Measurements from ENCODE around the gene HOXA2.

The HOXA2 gene

GRCh38 chr7:27096768-27097514 is 5.5 kb downstream of the HOXA2 start:
- peaks cover 74% of the 10 kb centered on the region for H3K27me3 ChIP-seq (ENCODE audit: insufficient read depth, low read length, poor library complexity)
- H4K5ac ChIP-seq (ENCODE audit: low read length): no peak overlapping the region
- H3K36me3 ChIP-seq (ENCODE audit: control insufficient read depth, insufficient read depth, low read length): no peaks in the 10 kb centered on the region
- no peak overlapping the region for H4K8ac ChIP-seq (ENCODE audit: low read depth, low read length)
- no CpG with 5 or more reads among the region's 41 CpGs for WGBS (ENCODE audit: extremely low coverage, insufficient coverage, low lambda C conversion rate)
- no peak overlapping the region for H3K18ac ChIP-seq (ENCODE audit: low read length)
- H3K4me3 ChIP-seq (ENCODE audit: low read length): peak overlapping the region; percentile 13
- no peaks in the 10 kb centered on the region for H3K79me2 ChIP-seq (ENCODE audit: control insufficient read depth, insufficient read depth, low read length)
- H2BK15ac ChIP-seq (replicated peaks; ENCODE audit: low read depth): no peak overlapping the region
- no peak overlapping the region for H2BK5ac ChIP-seq (ENCODE audit: low read length)
- H3K23ac ChIP-seq (ENCODE audit: low read length): no peak overlapping the region
- H3K4me2 ChIP-seq (ENCODE audit: low read length): peak overlapping the region; percentile 87
- no peak overlapping the region for H2AK5ac ChIP-seq (ENCODE audit: low read length)
- peaks cover 7% of the 10 kb centered on the region for H3K4me1 ChIP-seq (ENCODE audit: control insufficient read depth, low read depth, low read length)
- peak overlapping the region; percentile 78 for H3K56ac ChIP-seq (ENCODE audit: low read length)
- H3K4ac ChIP-seq (ENCODE audit: low read depth, low read length): no peak overlapping the region
- no peak overlapping the region for H3K27ac ChIP-seq (ENCODE audit: low read depth, low read length)
- no peaks in the 10 kb centered on the region for H3K79me1 ChIP-seq (ENCODE audit: low read length)
- no peak overlapping the region for H2BK120ac ChIP-seq (ENCODE audit: low read depth, low read length)
- H3K9ac ChIP-seq (ENCODE audit: low read length): peak overlapping the region; percentile 59
- no peak for DNase-seq

GRCh38 chr7:27095897-27096767 is 6.4 kb downstream of the HOXA2 start, which contains the start of gene HOXA1:
TSS of gene HOXA1 (minus strand) at chr7:27096000. CDS start at chr7:27095912, 88 bp downstream.
- peak; percentile 88 for DNase-seq
- Histone ChIP-seq H2BK5ac (ENCODE audit: low read length) (no peak within 1 kb of the TSS), H4K5ac (ENCODE audit: low read length) (no peak within 1 kb of the TSS), H3K4me3 (ENCODE audit: low read length) (peak within 1 kb of the TSS; percentile 42), H3K79me1 (ENCODE audit: low read length) (no peaks in the 10 kb centered on the region), H3K79me2 (ENCODE audit: control insufficient read depth, insufficient read depth, low read length) (no peaks in the 10 kb centered on the region), H4K8ac (ENCODE audit: low read depth, low read length) (no peak within 1 kb of the TSS), H3K27me3 (ENCODE audit: insufficient read depth, low read length, poor library complexity) (peaks cover 68% of the 10 kb centered on the region), H3K56ac (ENCODE audit: low read length) (peak within 1 kb of the TSS; percentile 78), H2BK120ac (ENCODE audit: low read depth, low read length) (no peak within 1 kb of the TSS), H2AK5ac (ENCODE audit: low read length) (no peak within 1 kb of the TSS), H3K27ac (ENCODE audit: low read depth, low read length) (no peak within 1 kb of the TSS), H3K4me1 (ENCODE audit: control insufficient read depth, low read depth, low read length) (peaks cover 9% of the 10 kb centered on the region), H3K18ac (ENCODE audit: low read length) (no peak within 1 kb of the TSS), H2BK15ac (replicated peaks; ENCODE audit: low read depth) (no peak within 1 kb of the TSS), H3K23ac (ENCODE audit: low read length) (peak within 1 kb of the TSS; percentile 9), H3K4ac (ENCODE audit: low read depth, low read length) (no peak within 1 kb of the TSS), H3K4me2 (ENCODE audit: low read length) (peak within 1 kb of the TSS; percentile 87), H3K36me3 (ENCODE audit: control insufficient read depth, insufficient read depth, low read length) (no peaks in the 10 kb centered on the region), H3K9ac (ENCODE audit: low read length) (peak within 1 kb of the TSS; percentile 59)
- no CpG with 5 or more reads among the region's 68 CpGs for WGBS (ENCODE audit: extremely low coverage, insufficient coverage, low lambda C conversion rate)

- Histone ChIP-seq H3K9ac (ENCODE audit: low read length) (no peak overlapping the region), H2BK5ac (ENCODE audit: low read length) (no peak overlapping the region), H3K56ac (ENCODE audit: low read length) (no peak overlapping the region), H4K5ac (ENCODE audit: low read length) (no peak overlapping the region), H3K4ac (ENCODE audit: low read depth, low read length) (no peak overlapping the region), H3K4me3 (ENCODE audit: low read length) (no peak overlapping the region), H3K79me1 (ENCODE audit: low read length) (no peaks in the 10 kb centered on the region), H2BK120ac (ENCODE audit: low read depth, low read length) (no peak overlapping the region), H3K36me3 (ENCODE audit: control insufficient read depth, insufficient read depth, low read length) (no peaks in the 10 kb centered on the region), H2AK5ac (ENCODE audit: low read length) (no peak overlapping the region), H3K79me2 (ENCODE audit: control insufficient read depth, insufficient read depth, low read length) (no peaks in the 10 kb centered on the region), H3K4me1 (ENCODE audit: control insufficient read depth, low read depth, low read length) (peaks cover 9% of the 10 kb centered on the region), H3K18ac (ENCODE audit: low read length) (no peak overlapping the region), H3K4me2 (ENCODE audit: low read length) (peak overlapping the region; percentile 71), H3K27me3 (ENCODE audit: insufficient read depth, low read length, poor library complexity) (peaks cover 66% of the 10 kb centered on the region), H4K8ac (ENCODE audit: low read depth, low read length) (no peak overlapping the region), H3K23ac (ENCODE audit: low read length) (peak overlapping the region; percentile 9), H2BK15ac (replicated peaks; ENCODE audit: low read depth) (no peak overlapping the region), H3K27ac (ENCODE audit: low read depth, low read length) (no peak overlapping the region)
- no peak for DNase-seq
- no CpG with 5 or more reads among the region's 33 CpGs for WGBS (ENCODE audit: extremely low coverage, insufficient coverage, low lambda C conversion rate)
Observed at GRCh38 chr7:27095050-27095896, 7.2 kb downstream of the HOXA2 start.

- Histone ChIP-seq H4K5ac (ENCODE audit: low read length) (no peak overlapping the region), H3K36me3 (ENCODE audit: control insufficient read depth, insufficient read depth, low read length) (no peaks in the 10 kb centered on the region), H4K8ac (ENCODE audit: low read depth, low read length) (no peak overlapping the region), H3K9ac (ENCODE audit: low read length) (no peak overlapping the region), H3K4me3 (ENCODE audit: low read length) (no peak overlapping the region), H3K27me3 (ENCODE audit: insufficient read depth, low read length, poor library complexity) (peaks cover 64% of the 10 kb centered on the region), H3K79me1 (ENCODE audit: low read length) (no peaks in the 10 kb centered on the region), H3K79me2 (ENCODE audit: control insufficient read depth, insufficient read depth, low read length) (no peaks in the 10 kb centered on the region), H3K4ac (ENCODE audit: low read depth, low read length) (no peak overlapping the region), H3K56ac (ENCODE audit: low read length) (no peak overlapping the region), H3K18ac (ENCODE audit: low read length) (no peak overlapping the region), H3K4me1 (ENCODE audit: control insufficient read depth, low read depth, low read length) (peaks cover 9% of the 10 kb centered on the region), H2AK5ac (ENCODE audit: low read length) (no peak overlapping the region), H3K23ac (ENCODE audit: low read length) (no peak overlapping the region), H2BK15ac (replicated peaks; ENCODE audit: low read depth) (no peak overlapping the region), H2BK120ac (ENCODE audit: low read depth, low read length) (no peak overlapping the region), H3K4me2 (ENCODE audit: low read length) (peak overlapping the region; percentile 6), H3K27ac (ENCODE audit: low read depth, low read length) (no peak overlapping the region), H2BK5ac (ENCODE audit: low read length) (no peak overlapping the region)
- no CpG with 5 or more reads among the region's 29 CpGs for WGBS (ENCODE audit: extremely low coverage, insufficient coverage, low lambda C conversion rate)
- DNase-seq: peak; percentile 59
Observed at GRCh38 chr7:27094304-27095049, 8.0 kb downstream of the HOXA2 start.

All from mesendoderm (in vitro differentiated cells).